Measurements from ENCODE around the gene FAM25A. TPM values are rescaled to one million over a fixed set of nuclear protein-coding genes. Genes with fewer than 3 reads are reported as not detected.

FAM25A gene
- total RNA-seq, 1 donor, result not detected

DNA sequence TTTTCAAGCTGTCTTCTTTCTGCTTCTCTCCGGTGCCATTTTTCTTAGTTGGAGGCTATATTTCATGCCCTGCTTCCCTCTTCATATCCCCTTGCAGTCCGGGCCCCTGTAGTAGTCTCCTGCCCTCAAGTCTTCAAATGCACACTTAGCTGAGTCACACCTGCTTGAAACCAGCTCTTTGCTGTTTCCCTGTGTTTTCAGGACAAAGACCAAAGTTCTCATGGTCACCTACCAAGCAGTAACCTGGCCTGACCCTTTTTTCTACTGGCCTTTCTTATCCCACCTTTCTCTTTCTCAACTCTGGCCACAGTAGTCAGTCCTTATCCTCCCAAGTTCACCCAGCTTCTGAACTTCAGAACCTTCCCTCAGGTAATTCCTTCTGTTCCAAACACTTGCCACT is 46.1 kb downstream of the FAM25A start:
- no peak overlapping the region for H3K4me3 ChIP-seq (ENCODE audit: low read depth, low read length)
- TF ChIP-seq, protein P1, sequence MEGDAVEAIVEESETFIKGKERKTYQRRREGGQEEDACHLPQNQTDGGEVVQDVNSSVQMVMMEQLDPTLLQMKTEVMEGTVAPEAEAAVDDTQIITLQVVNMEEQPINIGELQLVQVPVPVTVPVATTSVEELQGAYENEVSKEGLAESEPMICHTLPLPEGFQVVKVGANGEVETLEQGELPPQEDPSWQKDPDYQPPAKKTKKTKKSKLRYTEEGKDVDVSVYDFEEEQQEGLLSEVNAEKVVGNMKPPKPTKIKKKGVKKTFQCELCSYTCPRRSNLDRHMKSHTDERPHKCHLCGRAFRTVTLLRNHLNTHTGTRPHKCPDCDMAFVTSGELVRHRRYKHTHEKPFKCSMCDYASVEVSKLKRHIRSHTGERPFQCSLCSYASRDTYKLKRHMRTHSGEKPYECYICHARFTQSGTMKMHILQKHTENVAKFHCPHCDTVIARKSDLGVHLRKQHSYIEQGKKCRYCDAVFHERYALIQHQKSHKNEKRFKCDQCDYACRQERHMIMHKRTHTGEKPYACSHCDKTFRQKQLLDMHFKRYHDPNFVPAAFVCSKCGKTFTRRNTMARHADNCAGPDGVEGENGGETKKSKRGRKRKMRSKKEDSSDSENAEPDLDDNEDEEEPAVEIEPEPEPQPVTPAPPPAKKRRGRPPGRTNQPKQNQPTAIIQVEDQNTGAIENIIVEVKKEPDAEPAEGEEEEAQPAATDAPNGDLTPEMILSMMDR (IDR thresholded peaks at IDR 0.05; ENCODE audit: insufficient read depth, low read depth, low read length), result no peak
- DNase-seq (ENCODE audit: low read depth), result no peak

DNA sequence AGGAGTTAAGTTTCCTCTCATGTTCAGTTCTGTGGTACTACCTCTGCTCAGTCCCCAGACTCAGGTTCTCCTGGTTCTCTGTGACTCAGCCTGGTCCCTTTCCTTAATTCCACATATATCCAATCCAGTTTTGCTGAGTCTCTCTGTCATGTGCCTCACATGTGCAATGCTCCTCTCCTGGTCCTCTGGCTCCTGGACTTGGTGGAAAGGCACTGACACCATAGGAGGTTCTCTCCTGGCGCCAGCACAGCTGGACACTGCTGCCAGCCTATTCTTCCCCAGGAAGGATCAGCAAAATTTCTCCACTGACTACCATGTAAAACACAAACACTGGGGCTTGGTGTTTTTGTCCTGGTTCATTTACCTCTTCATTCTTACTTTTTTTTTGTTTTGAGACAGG is 46.8 kb downstream of the FAM25A start:
- no peak overlapping the region for H3K4me3 ChIP-seq (ENCODE audit: low read depth, low read length)
- DNase-seq (ENCODE audit: low read depth), result no peak
- TF ChIP-seq, protein P1 (IDR thresholded peaks at IDR 0.05; ENCODE audit: insufficient read depth, low read depth, low read length), result no peak

DNA sequence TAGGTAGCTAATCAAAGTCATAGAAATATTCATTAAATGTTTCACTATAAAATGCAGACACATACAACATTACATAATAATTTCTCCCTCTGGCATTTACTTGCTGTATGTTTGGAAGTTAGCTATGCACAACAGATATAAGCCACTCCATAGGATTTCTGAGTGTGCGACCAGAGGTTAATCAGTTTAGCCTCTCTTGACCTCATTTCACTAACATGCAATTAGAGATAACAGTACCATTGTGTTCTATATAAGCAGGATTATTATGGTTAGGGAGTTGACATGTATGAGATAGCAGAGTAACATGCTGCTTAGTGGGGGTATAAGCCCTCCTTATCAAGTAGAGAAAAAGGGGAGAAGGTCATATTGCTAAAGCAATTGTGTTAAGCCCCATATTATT is 48.2 kb downstream of the FAM25A start:
- DNase-seq (ENCODE audit: low read depth), result no peak
- no peak overlapping the region for H3K4me3 ChIP-seq (ENCODE audit: low read depth, low read length)
- TF ChIP-seq, protein P1 (IDR thresholded peaks at IDR 0.05; ENCODE audit: insufficient read depth, low read depth, low read length), result no peak

DNA sequence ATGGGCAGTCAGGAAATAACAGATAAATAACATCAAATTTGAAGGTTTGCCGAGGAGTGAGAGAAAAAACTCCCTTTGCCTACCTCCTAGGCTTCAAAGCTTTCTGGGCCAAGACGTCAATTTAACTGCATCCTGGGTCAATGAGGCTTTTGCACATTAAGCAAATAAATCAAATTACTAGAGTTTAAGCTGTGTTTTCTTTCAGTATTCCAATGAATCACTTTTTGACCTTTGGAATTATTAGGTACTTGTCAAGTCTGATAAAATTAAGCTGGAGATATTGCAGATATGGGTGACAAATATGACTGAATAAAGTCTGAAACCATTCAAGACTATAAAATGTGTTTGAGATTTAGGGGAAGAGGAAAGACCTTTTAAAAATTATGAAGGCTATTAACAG is 52.4 kb downstream of the FAM25A start:
- no peak overlapping the region for H3K4me3 ChIP-seq (ENCODE audit: low read depth, low read length)
- TF ChIP-seq, protein P1 (IDR thresholded peaks at IDR 0.05; ENCODE audit: insufficient read depth, low read depth, low read length), result no peak
- no peak for DNase-seq (ENCODE audit: low read depth)

Small RNA genes lying within 50 kb of the gene (small RNA-seq; reads per million reads assigned to genes)
- gene AL136982.5 (not detected), gene BMS1P3 (not detected), gene FAM25A (not detected), gene RNU6-529P (not detected)

Other genes starting within 250 kb of the FAM25A start
- 0.86 and 2.3 TPM in 2 replicates for gene MMRN2, start 62.7 kb upstream of the FAM25A start, total RNA-seq
- gene SNCG, start 61.7 kb upstream of the FAM25A start, total RNA-seq, result 3.5 and 4.8 TPM in 2 replicates
- 2.6 and 5.2 TPM in 2 replicates for gene ADIRF, start 51.8 kb upstream of the FAM25A start, total RNA-seq
- 182 and 219 TPM in 2 replicates for gene GLUD1, start 74.5 kb downstream of the FAM25A start, total RNA-seq
- gene SHLD2, start 74.9 kb downstream of the FAM25A start, total RNA-seq, result 39.3 and 40.6 TPM in 2 replicates
- under 0.01 and 0.43 TPM in 2 replicates for gene NUTM2A, start 205.2 kb downstream of the FAM25A start, total RNA-seq